VCaP (cell line): ENCODE data around the gene AKT3.

ENCODE experiments used
- H3K27ac ChIP-seq: fragments of 450-650 bp; 2 replicates; pipeline ENCODE4 v1.5.1; 2017
- TF ChIP-seq, protein P1 (sequence below): fragments of 450-650 bp; conservative IDR thresholded peaks from 2 replicates; pipeline ENCODE4 v1.5.1; 2017; ENCODE audit warnings: mild to moderate bottlenecking, moderate library complexity

AKT3 gene

DNA sequence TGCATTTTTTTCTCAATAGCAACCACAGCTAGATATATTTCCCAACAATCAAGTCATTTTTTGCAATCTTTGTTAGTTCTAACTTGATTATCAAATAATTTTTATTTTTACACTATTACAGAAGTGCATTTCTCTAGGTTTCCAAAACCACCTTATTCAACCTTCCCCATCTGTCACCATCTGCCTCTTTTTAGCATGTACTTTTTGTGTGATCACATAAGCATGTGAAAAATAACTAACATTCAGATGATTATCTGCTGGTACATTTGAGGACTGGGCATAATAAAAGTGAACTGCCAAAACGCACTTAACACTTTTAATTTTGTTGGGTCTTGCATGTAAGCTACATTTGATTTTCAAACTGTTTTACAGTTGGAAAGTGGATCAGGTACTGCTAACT, 291.5 kb downstream of the AKT3 start:
- TF ChIP-seq, protein P1, sequence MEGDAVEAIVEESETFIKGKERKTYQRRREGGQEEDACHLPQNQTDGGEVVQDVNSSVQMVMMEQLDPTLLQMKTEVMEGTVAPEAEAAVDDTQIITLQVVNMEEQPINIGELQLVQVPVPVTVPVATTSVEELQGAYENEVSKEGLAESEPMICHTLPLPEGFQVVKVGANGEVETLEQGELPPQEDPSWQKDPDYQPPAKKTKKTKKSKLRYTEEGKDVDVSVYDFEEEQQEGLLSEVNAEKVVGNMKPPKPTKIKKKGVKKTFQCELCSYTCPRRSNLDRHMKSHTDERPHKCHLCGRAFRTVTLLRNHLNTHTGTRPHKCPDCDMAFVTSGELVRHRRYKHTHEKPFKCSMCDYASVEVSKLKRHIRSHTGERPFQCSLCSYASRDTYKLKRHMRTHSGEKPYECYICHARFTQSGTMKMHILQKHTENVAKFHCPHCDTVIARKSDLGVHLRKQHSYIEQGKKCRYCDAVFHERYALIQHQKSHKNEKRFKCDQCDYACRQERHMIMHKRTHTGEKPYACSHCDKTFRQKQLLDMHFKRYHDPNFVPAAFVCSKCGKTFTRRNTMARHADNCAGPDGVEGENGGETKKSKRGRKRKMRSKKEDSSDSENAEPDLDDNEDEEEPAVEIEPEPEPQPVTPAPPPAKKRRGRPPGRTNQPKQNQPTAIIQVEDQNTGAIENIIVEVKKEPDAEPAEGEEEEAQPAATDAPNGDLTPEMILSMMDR: no peak
- no peak overlapping the region for H3K27ac ChIP-seq

DNA sequence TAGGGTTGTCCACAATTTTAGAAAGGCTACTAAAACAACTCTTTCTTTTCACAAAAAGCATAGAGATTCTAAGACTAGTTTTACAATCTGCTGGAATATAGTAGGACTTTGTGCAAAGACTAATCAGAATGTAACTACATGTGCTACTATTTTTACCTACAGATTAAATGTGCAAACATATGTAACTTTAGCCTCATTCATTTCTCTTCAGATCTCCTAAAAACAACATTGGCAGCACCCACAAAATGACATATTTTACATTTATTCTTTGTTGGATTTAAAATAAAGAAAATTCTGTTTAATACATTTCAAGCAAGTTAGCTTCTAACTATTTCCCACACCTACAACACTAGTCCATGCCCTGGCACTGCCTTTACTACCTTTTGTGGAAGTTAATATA, 292.2 kb downstream of the AKT3 start:
- TF ChIP-seq, protein P1: no peak
- no peak overlapping the region for H3K27ac ChIP-seq

DNA sequence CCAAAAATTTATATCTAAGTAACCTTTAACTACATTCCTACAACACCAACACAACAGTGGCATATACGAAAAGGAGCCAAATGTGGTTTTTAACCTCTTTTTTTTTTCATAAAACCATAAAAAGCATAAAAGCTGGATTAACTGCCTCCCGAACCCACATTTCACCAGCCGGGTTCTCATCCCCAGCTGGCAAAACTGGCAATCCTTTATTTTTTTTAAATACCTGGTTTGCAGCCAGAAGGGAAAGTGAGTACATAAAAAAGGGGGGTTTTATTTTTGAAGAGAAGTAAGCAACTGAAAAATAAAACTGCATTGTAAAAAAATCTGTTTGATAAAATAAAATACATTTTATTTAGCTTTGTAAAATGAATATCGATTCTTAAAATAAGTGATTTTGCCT, 295.4 kb downstream of the AKT3 start:
- TF ChIP-seq, protein P1: no peak

DNA sequence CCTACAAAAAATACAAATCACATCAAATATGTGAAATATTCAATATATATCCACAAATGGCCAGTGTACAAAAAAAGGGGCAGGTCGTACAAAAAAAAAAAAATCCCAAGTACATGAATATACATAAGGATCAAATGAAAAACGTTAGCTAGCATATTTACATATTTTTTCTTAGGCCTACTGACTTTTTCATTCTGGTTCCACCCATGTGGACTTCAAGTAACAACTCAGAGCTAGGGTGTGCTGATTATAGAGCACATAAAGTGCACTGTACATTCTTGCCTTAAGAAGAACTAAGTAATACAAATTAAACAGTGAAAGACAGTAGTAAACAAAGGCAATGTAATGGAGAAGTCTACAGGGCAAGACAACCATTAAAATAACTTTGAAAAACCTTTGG, 297.0 kb downstream of the AKT3 start:
- TF ChIP-seq, protein P1: no peak
- no peak overlapping the region for H3K27ac ChIP-seq

More for the DNA sequence above, 295.4 kb downstream of the AKT3 start:
- no peak overlapping the region for H3K27ac ChIP-seq

DNA sequence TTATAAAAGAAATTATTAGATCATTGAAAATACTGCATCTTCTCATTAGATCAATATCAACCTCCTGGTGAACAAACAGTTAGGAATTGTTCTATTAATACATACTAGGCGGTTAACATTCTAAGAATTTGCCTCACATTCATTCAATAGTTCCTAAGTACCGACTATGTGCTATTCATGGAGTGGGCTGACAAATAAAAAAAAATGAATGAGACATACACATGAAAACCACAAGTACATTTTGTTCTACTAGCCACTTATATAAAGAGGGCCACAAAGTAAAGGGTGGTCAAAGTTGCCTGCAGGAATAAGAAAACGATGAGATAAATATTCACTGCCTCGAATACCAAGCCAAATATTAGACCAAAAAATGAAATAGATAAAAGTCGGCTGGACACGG, 299.8 kb downstream of the AKT3 start:
- TF ChIP-seq, protein P1: no peak
- H3K27ac ChIP-seq: no peak overlapping the region

DNA sequence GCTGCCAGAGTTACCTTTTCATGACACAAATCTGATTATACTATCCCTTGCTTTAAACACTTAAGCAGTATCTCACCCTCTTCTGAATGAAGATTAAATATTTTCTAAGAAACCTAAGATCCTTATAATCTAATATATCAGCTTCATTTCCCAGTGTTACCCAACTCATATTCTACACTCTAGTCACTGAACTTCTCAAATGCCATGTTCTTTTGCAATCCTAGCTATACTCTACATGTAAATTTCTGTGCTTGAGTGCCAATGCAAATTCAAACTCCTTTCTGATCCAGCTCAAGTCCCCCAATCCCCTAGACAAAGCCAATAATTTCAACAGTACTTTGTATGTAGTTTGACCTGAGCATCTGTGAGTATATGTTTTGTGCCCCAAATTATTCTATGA, 300.3 kb downstream of the AKT3 start:
- TF ChIP-seq, protein P1: no peak
- no peak overlapping the region for H3K27ac ChIP-seq

DNA sequence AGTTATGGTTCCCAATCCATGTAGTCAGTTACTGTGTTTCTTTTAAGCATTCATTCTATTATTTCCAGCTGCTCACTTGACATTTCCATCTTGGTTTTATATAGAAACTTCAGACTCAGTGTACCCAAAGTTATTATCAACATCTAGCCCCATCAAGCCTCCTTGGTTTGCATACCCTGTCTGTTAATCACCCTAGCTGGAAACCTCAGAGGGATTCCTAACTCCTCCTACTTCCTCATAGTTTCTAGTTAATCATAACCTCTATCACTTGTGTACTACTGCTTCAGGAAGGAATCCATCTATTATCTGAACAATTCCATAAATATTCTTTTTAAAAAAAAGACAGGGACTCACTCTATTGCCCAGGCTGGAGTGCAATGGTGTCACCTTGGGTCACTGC, 300.9 kb downstream of the AKT3 start:
- H3K27ac ChIP-seq: no peak overlapping the region
- TF ChIP-seq, protein P1: no peak

DNA sequence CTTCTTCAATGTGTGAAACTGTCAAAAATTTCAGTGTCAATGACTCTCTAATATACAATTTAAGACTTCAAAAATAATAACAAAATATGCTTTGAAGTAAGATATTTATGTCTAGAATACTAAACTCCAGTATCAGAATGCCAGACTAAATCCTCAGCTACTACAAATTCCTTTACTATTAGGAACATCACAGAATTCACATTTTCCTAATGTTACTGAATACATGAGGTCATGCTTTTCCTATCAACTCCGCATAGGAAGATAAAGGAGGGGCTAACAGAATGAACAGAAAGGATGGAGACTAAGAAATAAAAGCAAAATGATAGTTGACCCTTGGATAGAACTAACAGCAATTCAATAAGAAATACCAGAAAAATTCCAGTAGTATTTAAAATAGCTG, 301.5 kb downstream of the AKT3 start:
- TF ChIP-seq, protein P1: no peak
- H3K27ac ChIP-seq: no peak overlapping the region
